ENCODE data around the gene ACE2. TPM values are rescaled to one million over a fixed set of nuclear protein-coding genes. Genes with fewer than 3 reads are reported as not detected.

ACE2 gene
- total and polyA plus RNA-seq, 9 of the 15 experiments (the other 6 are each of a cell fraction or from before 2014, with no cell fraction given) = 0.03 to 0.09 (median 0.07) TPM; not detected in 6

- no peak for TF ChIP-seq ZBTB40 (IDR thresholded peaks at IDR 0.05)
- no peak for TF ChIP-seq ZBTB40 (CRISPR knock-in tag; IDR thresholded peaks at IDR 0.05)
- no peak for TF ChIP-seq RBM15 (IDR thresholded peaks at IDR 0.05; ENCODE audit: insufficient read depth, low read length)
- TF ChIP-seq DMBX1 (CRISPR knock-in tag; IDR thresholded peaks at IDR 0.05; ENCODE audit: borderline replicate concordance) = peak; percentile 34; the same call in 1 of the 2 replicates
- no peak for TF ChIP-seq NR2C2 (CRISPR knock-in tag; IDR thresholded peaks at IDR 0.05)
- peak; percentile 46; the same call in 1 of the 2 replicates for TF ChIP-seq NR2C2 (tag; IDR thresholded peaks at IDR 0.05)
- no peak for TF ChIP-seq ZNF57 (CRISPR knock-in tag; IDR thresholded peaks at IDR 0.05)
- 0 out of 4 replicates have a peak, but pooled peaks have one; percentile 24 to 25 for TF ChIP-seq KDM1A (IDR thresholded peaks at IDR 0.05)
- TF ChIP-seq JUND (IDR thresholded peaks at IDR 0.05; ENCODE audit: borderline replicate concordance, low read depth, low read length) = peak; percentile 56
- peak; percentile 18; the same call in 1 of the 3 replicates for TF ChIP-seq JUND (tag; IDR thresholded peaks at IDR 0.05; ENCODE audit: borderline replicate concordance, low read depth, low read length)
- peak; percentile 22; the same call in 1 of the 2 replicates for TF ChIP-seq RNF2 (IDR thresholded peaks at IDR 0.05)
- TF ChIP-seq THAP12 (CRISPR knock-in tag; IDR thresholded peaks at IDR 0.05) = no peak
- TF ChIP-seq ZKSCAN1 (IDR thresholded peaks at IDR 0.05; ENCODE audit: low read depth, low read length) = 0 out of 2 replicates have a peak, but pooled peaks have one; percentile 30
- no peak for TF ChIP-seq SNRNP70 (optimal IDR thresholded peaks at IDR 0.05; ENCODE audit: low read depth, low read length)
- TF ChIP-seq IFI16 (CRISPR knock-in tag; IDR thresholded peaks at IDR 0.05) = no peak
- 0 out of 2 replicates have a peak, but pooled peaks have one; percentile 20 for TF ChIP-seq GATAD2A (IDR thresholded peaks at IDR 0.05)
- TF ChIP-seq ZNF766 (CRISPR knock-in tag; conservative IDR thresholded peaks at IDR 0.05) = peak; percentile 22; the same call in 1 of the 2 replicates
Measured at GRCh38 chrX:15549189-15550012, 51.4 kb downstream of the ACE2 start (continued).
